ENCODE measurements around the gene SERTAD1.

GRCh38 chr19:40457048-40457447 lies 31.3 kb upstream of the SERTAD1 start:
- TF ChIP-seq YY1 (IDR thresholded peaks at IDR 0.05; ENCODE audit: low read depth): no peak
- no peak for TF ChIP-seq EP300 (IDR thresholded peaks at IDR 0.05; ENCODE audit: borderline replicate concordance)
- TF ChIP-seq TAF1 (IDR thresholded peaks at IDR 0.05; ENCODE audit: low read depth): no peak
- no peak for TF ChIP-seq CEBPB (IDR thresholded peaks at IDR 0.05)
- TF ChIP-seq MAX (IDR thresholded peaks at IDR 0.05): no peak

Measured in Ishikawa (cell line).